A549 (cell line): ENCODE measurements around the gene STARD9. TPM values are rescaled to one million over a fixed set of nuclear protein-coding genes. Genes with fewer than 3 reads are reported as not detected.

Experiments used
- ATAC-seq, 2 experiments: fragments of 200-7000 bp in 1 of 2; fragments of >200 bp in 1 of 2; cut with Nextera tagmentation in 1 of 2; cut with Tn5 transposase in 1 of 2; 3 replicates each; pipeline versions ENCODE4 v1.8.0 to v1.9.1; 2018 to 2020; ENCODE audit warnings: mild to moderate bottlenecking in 1 of 2, moderate library complexity in 1 of 2
- CTCF ChIA-PET: fragments of 300-600 bp; sonication (Branson Sonifier 250); formaldehyde crosslinking; extraction: SDS; loops from one replicate; lab custom pipeline; 2021; ENCODE audit warnings: antibody characterized with exemption, inconsistent platforms; lab: Yijun Ruan, JAX
- POLR2A ChIA-PET: fragments of 350-600 bp; formaldehyde crosslinking; extraction: SDS; loops from one replicate; lab custom pipeline; 2021; ENCODE audit warnings: antibody characterized with exemption, inconsistent platforms; lab: Yijun Ruan, JAX
- DNase-seq, 2 experiments: peaks; one replicate each; pipeline versions ENCODE4 v3.0.0 to v3.0.0-alpha.2; 2011 to 2016; ENCODE audit warnings: low read depth in 1 of 2, low spot score in 1 of 2
- FAIRE-seq: peaks from 2 replicates; lab custom pipeline; 2011; peaks lifted over from hg19 to GRCh38; lab: Jason Lieb, UNC
- H3K27ac ChIP-seq, 2 experiments: fragments of >200 bp; sonication (Bioruptor Twin); formaldehyde crosslinking; 3 replicates each; pipeline ENCODE4 v1.5.1; 2016 to 2017
- H3K4me1 ChIP-seq: fragments of >200 bp; sonication (Bioruptor Twin); formaldehyde crosslinking; 3 replicates; pipeline ENCODE4 v1.6.1; 2016
- H3K4me2 ChIP-seq: fragments of >200 bp; sonication (Bioruptor Twin); formaldehyde crosslinking; 3 replicates; pipeline ENCODE4 v1.6.1; 2016
- H3K4me3 ChIP-seq: fragments of >200 bp; sonication (Bioruptor Twin); formaldehyde crosslinking; 3 replicates; pipeline ENCODE4 v1.5.1; 2016
- H3K9me3 ChIP-seq: fragments of >200 bp; sonication (Bioruptor Twin); formaldehyde crosslinking; 3 replicates; pipeline ENCODE4 v1.6.1; 2016
- BHLHE40 ChIP-seq: IDR thresholded peaks from 2 replicates; pipeline ENCODE4 v1.6.1; 2012; ENCODE audit warnings: low read depth, low read length, inconsistent platforms
- CBX2 ChIP-seq: fragments of 200-600 bp; sonication (generic); IDR thresholded peaks from 2 replicates; pipeline ENCODE4 v1.6.1; 2016; ENCODE audit warnings: low read depth, mild to moderate bottlenecking, borderline replicate concordance
- CBX8 ChIP-seq: fragments of 200-600 bp; sonication (generic); IDR thresholded peaks from 2 replicates; pipeline ENCODE4 v1.6.1; 2016
- CEBPB ChIP-seq, 2 experiments: fragments of >200 bp in 1 of 2; sonication (Bioruptor Twin) in 1 of 2; formaldehyde crosslinking in 1 of 2; IDR thresholded peaks; 2 replicates each; pipeline ENCODE4 v1.6.1; 2012 to 2016
- CHD2 ChIP-seq: fragments of 150-350 bp; IDR thresholded peaks from 2 replicates; pipeline ENCODE4 v1.6.1; 2014; ENCODE audit warnings: low read length; ENCODE audit not compliant: partially characterized antibody
- EHMT2 ChIP-seq: fragments of 200-600 bp; sonication (generic); IDR thresholded peaks from 2 replicates; pipeline ENCODE4 v1.6.1; 2016; ENCODE audit warnings: antibody characterized with exemption, low read depth, mild to moderate bottlenecking, moderate library complexity
- ELK1 ChIP-seq: fragments of 150-350 bp; IDR thresholded peaks from 2 replicates; pipeline ENCODE4 v1.6.1; 2014; ENCODE audit warnings: low read depth, mild to moderate bottlenecking, low read length
- EP300 ChIP-seq, 2 experiments: fragments of >200 bp; sonication (Bioruptor Twin); formaldehyde crosslinking; IDR thresholded peaks; 2 replicates in 1 of 2; 3 replicates in 1 of 2; pipeline ENCODE4 v1.6.1; 2016 to 2017
- GATA3 ChIP-seq: IDR thresholded peaks from 2 replicates; pipeline ENCODE4 v1.6.1; 2012; ENCODE audit warnings: borderline replicate concordance
- HOXA7 ChIP-seq: fragments of 250-450 bp; sonication (Bioruptor Pico); IDR thresholded peaks from 2 replicates; pipeline ENCODE4 v1.5.0; 2020; ENCODE audit warnings: mild to moderate bottlenecking, moderate library complexity
- HOXB13 ChIP-seq: fragments of 250-450 bp; sonication (Bioruptor Pico); IDR thresholded peaks from 2 replicates; pipeline ENCODE4 v1.5.0; 2020; ENCODE audit warnings: low read depth, mild to moderate bottlenecking, moderate library complexity
- JUNB ChIP-seq: fragments of >200 bp; sonication (Bioruptor Twin); formaldehyde crosslinking; IDR thresholded peaks from 2 replicates; pipeline ENCODE4 v1.6.1; 2016
- MAFK ChIP-seq: fragments of 450-650 bp; IDR thresholded peaks from 2 replicates; pipeline ENCODE4 v1.6.1; 2014; ENCODE audit not compliant: partially characterized antibody
- MYC ChIP-seq: IDR thresholded peaks from 2 replicates; pipeline ENCODE4 v1.6.1; 2012; ENCODE audit warnings: mild to moderate bottlenecking, inconsistent platforms, low read length, improper control_type of control experiment, borderline replicate concordance
- NFE2L2 ChIP-seq: fragments of 150-350 bp; conservative IDR thresholded peaks from 2 replicates; pipeline ENCODE4 v1.6.1; 2014; ENCODE audit warnings: low read length
- NPAS2 ChIP-seq: fragments of 250-450 bp; sonication (Bioruptor Pico); IDR thresholded peaks from 2 replicates; pipeline ENCODE4 v1.8.0; 2022; ENCODE audit warnings: mild to moderate bottlenecking, moderate library complexity, borderline replicate concordance
- NR3C1 ChIP-seq: fragments of >200 bp; sonication (Bioruptor Twin); formaldehyde crosslinking; IDR thresholded peaks from 3 replicates; pipeline ENCODE4 v1.6.1; 2017
- POLR2A ChIP-seq: IDR thresholded peaks from 2 replicates; pipeline ENCODE4 v1.6.1; 2012; ENCODE audit warnings: mild to moderate bottlenecking, low read length
- RAD21 ChIP-seq, 2 experiments: fragments of >200 bp in 1 of 2; sonication (Bioruptor Twin) in 1 of 2; formaldehyde crosslinking in 1 of 2; IDR thresholded peaks in 1 of 2; conservative IDR thresholded peaks in 1 of 2; 2 replicates in 1 of 2; 3 replicates in 1 of 2; pipeline ENCODE4 v1.6.1; 2012 to 2018; ENCODE audit warnings: inconsistent platforms in 1 of 2
- RCOR1 ChIP-seq: fragments of 150-350 bp; IDR thresholded peaks from 2 replicates; pipeline ENCODE4 v1.6.1; 2014; ENCODE audit warnings: antibody characterized with exemption, low read length, low read depth
- SMC3 ChIP-seq: fragments of >200 bp; sonication (Bioruptor Twin); formaldehyde crosslinking; IDR thresholded peaks from 3 replicates; pipeline ENCODE4 v1.6.1; 2018; ENCODE audit warnings: inconsistent platforms
- TFCP2L1 ChIP-seq: fragments of 250-450 bp; sonication (Bioruptor Pico); IDR thresholded peaks from 2 replicates; pipeline ENCODE4 v1.5.0; 2021; ENCODE audit warnings: mild to moderate bottlenecking
- TP53 ChIP-seq: fragments of 250-450 bp; sonication (Bioruptor Pico); IDR thresholded peaks from 2 replicates; pipeline ENCODE4 v1.5.0; 2021; ENCODE audit warnings: mild to moderate bottlenecking, moderate library complexity
- ZFP36 ChIP-seq: fragments of 450-650 bp; IDR thresholded peaks from 2 replicates; pipeline ENCODE4 v1.6.1; 2014; ENCODE audit warnings: borderline replicate concordance; ENCODE audit not compliant: partially characterized antibody
- ZNF302 ChIP-seq: fragments of 250-450 bp; sonication (Bioruptor Pico); IDR thresholded peaks from 2 replicates; pipeline ENCODE4 v1.9.0; 2021; ENCODE audit warnings: inconsistent platforms, mild to moderate bottlenecking, moderate library complexity
- ZSCAN20 ChIP-seq: fragments of 250-450 bp; sonication (Bioruptor Pico); IDR thresholded peaks from 2 replicates; pipeline ENCODE4 v1.8.0; 2022; ENCODE audit warnings: mild to moderate bottlenecking, moderate library complexity
- WGBS: methylation state at CpG from one replicate; pipeline ENCODE4 v1.1.6; 2017; ENCODE audit errors: missing lambda C conversion rate; 5-methylcytosine and 5-hydroxymethylcytosine counted together
- polyA plus RNA-seq, 4 experiments: library from polyadenylated mRNA; depleted of rRNA in 3 of 4; stranded (reverse); fragments of >200 nt; fragmentation: RNase III in 1 of 4; extraction: RNeasy Plus Mini Kit Qiagen cat#74134 plus additional on column Dnase treatment in 1 of 4; gene quantifications; 2 replicates in 3 of 4; 3 replicates in 1 of 4; pipeline ENCODE4 v1.2.3, GENCODE V29; 2011 to 2017
- TF ChIP-seq, protein P1 (sequence below): fragments of >200 bp; sonication (Bioruptor Twin); formaldehyde crosslinking; IDR thresholded peaks from 2 replicates; pipeline ENCODE4 v1.6.1; 2016
- TF ChIP-seq, protein P2 (sequence below): IDR thresholded peaks from 2 replicates; pipeline ENCODE4 v1.6.1; 2012; ENCODE audit warnings: low read depth, borderline replicate concordance
- TF ChIP-seq, protein P3 (sequence below): IDR thresholded peaks from 2 replicates; pipeline ENCODE4 v1.6.1; 2012

Gene STARD9
- polyA plus RNA-seq, 2 of the 4 experiments (the other 2 are of a cell fraction): 1.2 TPM

GRCh38 chr15:42611532-42611931, 36.1 kb downstream of the STARD9 start:
- 40% methylated on average over 1 of the region's 1 CpG for WGBS
- no peaks in the 10 kb centered on the region for H3K9me3 ChIP-seq
- ChIA-PET CTCF (interaction anchor here (1.0 kb wide), 1 partner anchor 19 kb away, joined by 3 read pairs; no protein-coding TSS in a partner anchor), POLR2A (no interaction called here)
- TF ChIP-seq BHLHE40 (no peak), EHMT2 (no peak), POLR2A (no peak), RAD21 (conservative IDR thresholded peaks at IDR 0.05 in 1 of 2, IDR thresholded peaks at IDR 0.05 in 1 of 2) (no peak), NFE2L2 (no peak), ZSCAN20 (CRISPR knock-in tag) (no peak), JUNB (no peak), HOXA7 (no peak), CBX8 (no peak), GATA3 (no peak), CBX2 (no peak), TFCP2L1 (CRISPR knock-in tag) (no peak), NR3C1 (no peak), CEBPB (IDR thresholded peaks at IDR 0.05) (no peak), RCOR1 (no peak)
- TF ChIP-seq, protein P1, sequence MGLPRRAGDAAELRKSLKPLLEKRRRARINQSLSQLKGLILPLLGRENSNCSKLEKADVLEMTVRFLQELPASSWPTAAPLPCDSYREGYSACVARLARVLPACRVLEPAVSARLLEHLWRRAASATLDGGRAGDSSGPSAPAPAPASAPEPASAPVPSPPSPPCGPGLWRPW: no peak
- no peak for DNase-seq
- no peak overlapping the region for H3K27ac ChIP-seq
- H3K4me1 ChIP-seq: no peaks in the 10 kb centered on the region
- no peak for ATAC-seq
- FAIRE-seq: no peak
- H3K4me3 ChIP-seq: no peak overlapping the region
- H3K4me2 ChIP-seq: no peak overlapping the region

DNA sequence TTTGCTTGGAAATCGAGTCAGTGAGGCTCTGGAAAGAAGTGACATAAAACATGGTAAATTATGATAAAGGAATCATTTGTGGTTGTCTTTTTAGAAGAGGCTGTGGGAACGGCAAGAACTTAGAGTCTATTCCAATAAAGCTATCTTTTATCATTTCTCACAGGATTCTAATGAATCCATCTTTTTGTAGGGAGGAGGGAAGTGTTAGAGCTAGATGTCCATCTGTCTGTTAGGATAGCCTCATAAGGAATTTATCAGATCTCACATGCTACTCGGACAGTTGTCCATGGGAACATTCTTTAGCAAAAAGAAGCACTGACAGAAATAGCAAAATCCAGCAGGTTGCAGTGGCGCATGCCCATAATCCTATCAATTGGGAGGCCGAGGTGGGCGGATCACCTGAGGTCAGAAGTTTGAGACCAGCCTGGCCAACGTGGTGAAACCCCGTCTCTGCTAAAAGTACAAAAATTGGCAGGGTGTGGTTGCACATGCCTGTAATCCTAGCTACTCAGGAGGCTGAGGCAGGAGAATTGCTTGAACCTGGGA, 37.0 kb downstream of the STARD9 start:
- H3K4me2 ChIP-seq: no peak overlapping the region
- TF ChIP-seq ZNF302 (CRISPR knock-in tag) (no peak), HOXB13 (CRISPR knock-in tag) (no peak), HOXA7 (no peak), TP53 (no peak), RAD21 (conservative IDR thresholded peaks at IDR 0.05 in 1 of 2, IDR thresholded peaks at IDR 0.05 in 1 of 2) (no peak), MAFK (no peak), SMC3 (no peak), NPAS2 (no peak), CHD2 (no peak), EP300 (IDR thresholded peaks at IDR 0.05) (no peak), MYC (no peak), ELK1 (no peak), ZFP36 (no peak), JUNB (no peak)
- TF ChIP-seq, protein P2, sequence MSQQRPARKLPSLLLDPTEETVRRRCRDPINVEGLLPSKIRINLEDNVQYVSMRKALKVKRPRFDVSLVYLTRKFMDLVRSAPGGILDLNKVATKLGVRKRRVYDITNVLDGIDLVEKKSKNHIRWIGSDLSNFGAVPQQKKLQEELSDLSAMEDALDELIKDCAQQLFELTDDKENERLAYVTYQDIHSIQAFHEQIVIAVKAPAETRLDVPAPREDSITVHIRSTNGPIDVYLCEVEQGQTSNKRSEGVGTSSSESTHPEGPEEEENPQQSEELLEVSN: no peak
- TF ChIP-seq, protein P3, sequence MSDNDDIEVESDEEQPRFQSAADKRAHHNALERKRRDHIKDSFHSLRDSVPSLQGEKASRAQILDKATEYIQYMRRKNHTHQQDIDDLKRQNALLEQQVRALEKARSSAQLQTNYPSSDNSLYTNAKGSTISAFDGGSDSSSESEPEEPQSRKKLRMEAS: no peak
- ATAC-seq (no peak), FAIRE-seq (no peak), DNase-seq (no peak)
- no peak overlapping the region for H3K27ac ChIP-seq
- CTCF ChIA-PET: interaction anchor here (0.6 kb wide), 1 partner anchor 1843 kb away, joined by 3 read pairs; no protein-coding TSS in a partner anchor
- H3K4me1 ChIP-seq: no peaks in the 10 kb centered on the region
- POLR2A ChIA-PET: no interaction called here
- 77% methylated on average over 8 of the region's 8 CpGs for WGBS
- H3K4me3 ChIP-seq: no peak overlapping the region
- no peaks in the 10 kb centered on the region for H3K9me3 ChIP-seq
